NCI-H2107 treated with DMSO at 0.1 percent for 48 hours (cell line): ENCODE data around the gene INTS7.
"Not testable (repeated sequence)": the region's sequence is repeated elsewhere in the genome, so short reads cannot be mapped to it uniquely, and the experiment has no call there.

Experiments used
- DNase-seq: peaks from one replicate; lab custom pipeline; 2025; ENCODE audit not compliant: unreplicated experiment; lab: John Stamatoyannopoulos, UW

INTS7 gene

GRCh38 chr1:211938561-211938997 is 96.8 kb downstream of the INTS7 start:
- no peak for DNase-seq

GRCh38 chr1:211937422-211937821 is 97.9 kb downstream of the INTS7 start:
- DNase-seq, result not testable (repeated sequence)

- no peak for DNase-seq
Measured at GRCh38 chr1:211935448-211935970, 99.8 kb downstream of the INTS7 start.

- no peak for DNase-seq
Measured at GRCh38 chr1:211933946-211934714, 101.2 kb downstream of the INTS7 start.

GRCh38 chr1:211932933-211933254 is 102.5 kb downstream of the INTS7 start:
- DNase-seq, result no peak

GRCh38 chr1:211932231-211932932 is 103.0 kb downstream of the INTS7 start:
- DNase-seq, result no peak

- DNase-seq, result no peak
Measured at GRCh38 chr1:211929683-211930082, 105.7 kb downstream of the INTS7 start.

GRCh38 chr1:211928993-211929637 is 106.2 kb downstream of the INTS7 start:
- no peak for DNase-seq

- DNase-seq, result no peak
Measured at GRCh38 chr1:211928290-211928801, 107.0 kb downstream of the INTS7 start.

- peak; percentile 89 for DNase-seq
Measured at GRCh38 chr1:211925016-211925415, 110.3 kb downstream of the INTS7 start.

GRCh38 chr1:211924256-211924655 is 111.1 kb downstream of the INTS7 start:
- no peak for DNase-seq

GRCh38 chr1:211923095-211923494 is 112.3 kb downstream of the INTS7 start:
- DNase-seq, result no peak

- no peak for DNase-seq
Measured at GRCh38 chr1:211921579-211922095, 113.7 kb downstream of the INTS7 start.

- DNase-seq, result no peak
Measured at GRCh38 chr1:211920602-211921226, 114.6 kb downstream of the INTS7 start.

GRCh38 chr1:211920141-211920572 is 115.2 kb downstream of the INTS7 start:
- no peak for DNase-seq

- DNase-seq, result no peak
Measured at GRCh38 chr1:211918843-211919414, 116.4 kb downstream of the INTS7 start.

- not testable (repeated sequence) for DNase-seq
Measured at GRCh38 chr1:211916458-211916857, 118.9 kb downstream of the INTS7 start.

- no peak for DNase-seq
Measured at GRCh38 chr1:211915924-211916323, 119.4 kb downstream of the INTS7 start.

- no peak for DNase-seq
Measured at GRCh38 chr1:211912844-211913432, 122.4 kb downstream of the INTS7 start.

- no peak for DNase-seq
Measured at GRCh38 chr1:211912038-211912437, 123.3 kb downstream of the INTS7 start.
